Stimulated activated CD8-positive, alpha-beta memory T cell treated with anti-CD3 and anti-CD28 coated beads, Interleukin-7, amount 100 ng/mL, for 24 hours (primary cell): ENCODE data around the gene EMP1.

Experiments
- DNase-seq: peaks from one replicate; pipeline ENCODE4 v3.0.0-alpha.2; 2020; ENCODE audit warnings: low read depth

Gene EMP1, protein sequence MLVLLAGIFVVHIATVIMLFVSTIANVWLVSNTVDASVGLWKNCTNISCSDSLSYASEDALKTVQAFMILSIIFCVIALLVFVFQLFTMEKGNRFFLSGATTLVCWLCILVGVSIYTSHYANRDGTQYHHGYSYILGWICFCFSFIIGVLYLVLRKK

DNA sequence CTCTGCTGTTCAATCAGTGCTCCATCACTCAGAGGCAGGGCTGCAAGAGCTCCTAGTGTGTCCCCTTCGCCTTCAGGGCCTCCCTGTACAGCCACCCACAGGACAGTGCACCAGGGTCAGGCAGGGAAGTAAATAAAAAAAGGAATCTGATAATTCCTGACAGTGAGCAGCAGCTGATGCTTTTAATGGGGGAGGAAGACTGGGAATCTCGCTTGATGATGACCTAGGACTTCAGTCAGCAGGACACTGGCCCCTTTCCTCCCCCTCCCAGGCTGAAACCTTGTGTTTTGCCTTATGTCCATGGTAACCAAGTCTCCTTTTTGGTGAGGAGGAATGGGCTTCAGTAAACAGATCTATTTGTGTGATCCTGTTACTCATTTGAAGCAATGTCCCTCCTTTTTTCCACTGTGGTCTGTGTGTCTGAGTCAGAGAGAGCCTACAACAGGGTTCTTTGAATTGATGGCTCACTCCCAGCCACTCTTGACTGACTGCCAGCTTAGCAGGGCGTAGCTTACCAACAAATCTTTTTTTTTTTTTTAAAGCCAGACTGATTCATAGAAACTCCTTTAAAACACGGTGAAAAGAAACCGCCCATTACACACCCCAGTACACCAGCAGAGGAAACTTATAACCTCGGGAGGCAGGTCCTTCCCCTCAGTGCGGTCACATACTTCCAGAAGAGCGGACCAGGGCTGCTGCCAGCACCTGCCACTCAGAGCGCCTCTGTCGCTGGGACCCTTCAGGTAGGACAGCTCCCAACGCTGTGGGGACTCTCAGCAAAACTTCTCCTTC is at the start of gene EMP1:
Gene EMP1 (plus strand): TSS at position 597 of the 792 bp plus-strand sequence. CDS start 14,785 bp downstream, outside the sequence.
- peak; percentile 41 for DNase-seq

DNA sequence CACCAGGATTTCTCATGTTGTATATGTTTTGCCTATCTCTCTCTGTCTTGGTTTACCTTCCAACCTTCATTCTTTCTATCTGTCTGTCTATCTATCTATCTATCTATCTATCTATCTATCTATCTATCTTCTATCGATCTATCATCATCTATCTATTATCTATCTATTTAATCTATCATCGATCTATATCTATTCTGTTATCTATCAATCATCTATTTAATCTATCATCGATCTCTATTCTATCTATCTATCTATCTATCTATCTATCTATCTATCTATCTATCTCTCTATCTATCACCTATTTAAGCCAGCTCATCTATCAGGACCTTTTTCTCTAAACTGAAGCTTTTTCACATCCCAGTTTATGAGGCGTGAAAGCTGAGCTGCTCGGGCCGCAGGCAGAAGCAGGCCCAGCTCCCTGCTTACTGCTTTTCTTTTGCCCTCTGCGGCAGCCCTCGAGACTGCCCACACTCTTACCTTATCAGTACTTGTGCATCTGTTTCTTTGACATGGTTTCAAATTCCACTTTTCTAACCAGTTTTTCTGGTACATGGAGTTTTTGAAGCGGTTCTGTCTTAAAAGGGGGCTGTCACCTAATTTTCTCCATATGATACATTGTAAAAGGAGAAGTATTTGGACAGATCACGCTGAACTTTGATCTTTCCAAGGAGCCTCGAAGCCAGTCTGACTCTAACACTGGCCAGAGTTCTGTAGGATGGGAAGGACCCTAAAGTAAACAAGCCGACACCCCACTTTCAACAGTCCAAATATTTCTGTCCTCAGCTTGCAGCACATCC is 48.6 kb upstream of the EMP1 start:
- no peak for DNase-seq

DNA sequence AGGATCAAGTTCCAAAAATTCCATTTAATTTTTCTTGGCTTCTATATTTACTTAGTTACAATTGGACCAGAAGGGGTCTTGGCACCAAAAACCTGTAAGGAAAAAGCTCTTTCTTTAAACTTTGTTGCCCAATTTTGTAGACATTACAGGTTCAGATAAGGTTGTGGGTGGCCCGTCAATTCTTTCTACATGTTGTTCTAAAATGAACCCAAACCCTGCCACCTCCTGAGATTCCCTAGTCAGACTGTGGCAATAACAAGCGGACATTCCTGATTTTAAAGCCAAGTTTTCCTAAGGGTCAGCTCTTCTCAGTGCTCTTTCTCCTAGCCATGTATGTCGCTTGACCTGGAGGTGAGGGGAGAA is 48.1 kb upstream of the EMP1 start:
- no peak for DNase-seq

DNA sequence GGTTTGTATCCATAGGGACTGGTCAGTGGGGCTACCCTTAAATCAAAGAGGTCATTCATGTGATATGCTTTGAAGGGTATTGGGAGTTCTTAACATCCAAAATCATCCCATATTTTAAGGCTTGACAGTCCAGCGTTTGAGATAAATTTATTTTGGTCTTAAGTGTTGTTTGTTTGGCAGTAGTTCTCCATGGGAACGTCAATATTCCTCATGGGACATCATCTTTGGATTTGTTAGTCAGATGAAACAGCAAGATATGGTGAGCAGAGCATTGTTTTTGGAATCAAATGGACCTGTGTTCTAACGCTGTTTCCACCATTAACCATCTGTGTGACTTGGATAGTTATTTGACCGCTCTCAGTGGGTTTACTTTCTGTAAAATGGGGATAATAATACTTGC is 47.1 kb upstream of the EMP1 start:
- no peak for DNase-seq

DNA sequence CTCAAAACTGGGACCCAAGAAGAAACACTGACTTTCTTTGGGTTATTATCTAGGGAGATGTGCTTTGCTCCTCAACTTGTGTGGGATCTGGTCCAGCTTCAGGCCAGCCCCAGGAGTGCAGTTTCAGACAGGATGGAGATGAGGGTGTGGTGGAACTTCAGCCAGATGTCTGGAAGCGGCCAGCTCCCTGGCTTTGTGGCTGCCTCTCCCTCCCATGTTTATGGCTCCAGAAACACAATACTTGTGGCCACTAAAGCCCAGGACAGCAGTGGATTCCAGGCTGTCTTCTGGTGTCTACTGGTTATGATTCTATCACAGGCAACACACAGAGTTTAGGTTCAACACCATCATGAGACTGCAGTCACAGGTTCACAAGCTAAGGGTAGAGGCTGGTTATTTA is 44.2 kb upstream of the EMP1 start:
- no peak for DNase-seq

DNA sequence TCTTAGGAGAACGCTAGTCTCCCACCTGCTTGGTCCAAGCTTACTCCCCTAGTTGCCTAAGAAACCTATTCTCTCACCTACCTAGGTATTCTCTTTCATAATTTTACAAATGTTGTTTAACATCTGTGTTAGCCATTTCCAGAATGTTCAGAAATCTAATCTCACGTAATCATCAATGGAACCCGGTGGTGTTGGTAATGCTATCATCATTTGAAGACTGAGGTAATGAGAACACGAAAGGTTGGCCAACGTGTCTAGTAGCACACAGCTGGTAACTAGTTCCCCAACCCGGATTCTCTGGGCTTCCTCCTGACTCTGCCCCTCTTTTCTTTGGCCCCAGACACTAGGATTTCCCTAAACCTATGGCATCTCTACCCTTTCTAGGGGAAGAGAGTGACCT is 43.8 kb upstream of the EMP1 start:
- no peak for DNase-seq

DNA sequence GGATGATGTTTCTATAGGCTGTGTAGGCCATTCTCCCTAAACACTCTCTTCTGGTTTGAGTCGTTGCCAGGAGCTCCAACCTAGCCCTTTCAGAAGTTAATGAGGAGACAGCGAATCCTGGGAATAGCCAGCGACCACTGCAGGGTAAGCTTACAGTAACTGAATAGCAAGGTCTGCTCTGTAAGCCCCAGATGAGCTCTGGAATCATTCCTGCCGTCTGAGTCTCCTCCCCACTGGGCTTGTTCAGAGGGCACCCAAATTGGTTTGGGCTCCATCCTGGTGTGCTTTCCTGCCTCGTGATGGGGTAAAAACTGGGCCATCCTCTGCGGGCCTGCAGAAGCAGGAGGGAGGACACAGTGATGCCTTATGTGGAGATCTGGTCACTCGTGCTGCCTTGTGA is 43.3 kb upstream of the EMP1 start:
- no peak for DNase-seq

DNA sequence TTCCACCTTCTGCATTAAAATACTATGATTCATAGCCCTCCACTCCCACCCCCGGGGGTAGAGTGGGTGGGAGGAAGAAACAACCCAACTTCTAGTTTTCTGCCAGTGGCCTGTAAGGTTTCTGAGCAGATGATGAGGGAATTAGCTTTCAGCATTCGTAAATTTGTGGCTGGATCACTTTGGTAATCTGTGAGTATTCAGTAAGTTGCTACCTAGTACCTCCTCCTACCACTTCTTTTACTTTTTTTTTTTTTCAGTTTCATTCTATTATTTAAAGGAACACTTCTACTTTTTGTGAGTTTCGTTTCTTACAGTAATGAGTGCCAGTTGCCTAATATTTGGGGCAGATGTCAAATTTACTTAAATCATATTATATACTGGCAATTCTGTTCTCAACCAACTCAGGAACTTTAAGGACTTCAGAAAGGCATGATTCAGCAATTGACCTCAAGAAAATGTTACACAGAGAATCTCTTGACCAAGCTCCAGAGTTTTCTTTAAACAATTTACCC is 42.4 kb upstream of the EMP1 start:
- no peak for DNase-seq

DNA sequence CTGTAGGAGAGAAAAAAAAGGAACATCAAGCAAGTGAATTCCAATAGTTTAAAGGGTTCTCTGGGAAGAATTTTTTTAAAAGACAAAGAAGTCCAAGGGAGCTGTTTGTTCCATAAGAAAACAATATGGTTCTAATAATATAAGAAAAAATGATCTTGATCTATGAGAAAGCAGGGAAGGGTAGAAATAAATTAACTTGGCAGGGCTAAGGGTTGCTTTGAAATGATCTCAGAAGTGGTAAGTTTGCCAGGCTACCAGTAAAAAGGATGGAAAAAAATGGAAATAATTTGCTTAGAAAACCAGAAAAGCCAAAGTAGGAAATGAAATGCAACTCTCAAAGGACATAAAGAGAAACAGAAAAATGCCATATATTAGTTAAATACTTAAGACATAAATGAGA is 41.7 kb upstream of the EMP1 start:
- no peak for DNase-seq

DNA sequence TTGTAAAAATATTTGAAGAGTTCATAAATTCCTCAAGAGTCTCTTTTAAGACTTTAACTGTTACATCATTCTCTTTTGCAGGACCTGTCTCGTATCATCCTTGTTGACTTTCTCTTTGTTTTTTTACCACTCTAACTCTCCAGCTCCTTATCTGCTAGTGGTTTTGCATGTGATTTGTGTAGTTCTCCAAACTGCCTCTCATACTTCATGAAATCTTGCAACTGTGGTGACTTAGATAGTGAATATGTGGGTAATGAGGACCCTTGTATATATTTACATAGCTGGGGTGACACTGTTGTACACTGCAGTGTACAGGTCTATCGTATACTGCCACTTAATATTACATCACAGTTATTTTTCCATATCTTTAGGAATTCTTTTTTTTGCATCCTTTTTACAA is 40.2 kb upstream of the EMP1 start:
- no peak for DNase-seq

DNA sequence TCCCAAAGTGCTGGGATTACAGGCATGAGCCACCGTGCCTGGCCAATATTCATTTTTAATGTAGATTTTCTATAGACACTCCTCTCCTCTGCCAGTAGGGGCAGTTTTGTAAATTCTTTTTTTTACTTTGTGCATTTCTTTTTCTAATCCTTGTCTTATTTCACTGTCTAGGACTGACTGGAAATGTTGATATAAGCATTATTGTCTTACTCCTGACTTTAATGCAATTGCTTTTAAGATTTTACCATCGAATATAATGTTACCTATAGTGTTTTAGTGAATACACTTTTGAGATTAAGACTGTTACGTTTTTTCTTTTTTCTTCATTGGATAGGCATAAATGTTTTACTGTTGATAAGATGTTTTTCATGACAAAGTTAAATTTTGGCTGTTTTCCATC is 35.4 kb upstream of the EMP1 start:
- no peak for DNase-seq

DNA sequence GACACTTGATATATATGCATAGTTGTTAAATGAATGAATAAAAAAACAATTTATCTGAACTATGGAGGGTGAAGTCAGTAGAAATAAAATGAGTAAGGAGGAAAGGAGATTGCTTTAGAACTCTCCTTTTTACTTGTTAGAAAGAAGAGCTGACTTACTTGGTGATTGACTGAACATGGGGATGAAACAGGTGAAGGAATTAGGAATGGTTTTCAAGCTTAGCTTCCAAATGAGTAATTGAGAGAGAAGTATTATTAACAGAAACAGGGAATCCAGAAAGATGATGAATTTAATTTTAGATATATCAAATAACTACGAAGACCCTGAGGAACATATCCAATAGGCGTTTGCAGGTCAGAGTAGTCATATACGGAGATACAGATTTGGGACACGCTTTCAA is 33.6 kb upstream of the EMP1 start:
- DNase-seq, result no peak

DNA sequence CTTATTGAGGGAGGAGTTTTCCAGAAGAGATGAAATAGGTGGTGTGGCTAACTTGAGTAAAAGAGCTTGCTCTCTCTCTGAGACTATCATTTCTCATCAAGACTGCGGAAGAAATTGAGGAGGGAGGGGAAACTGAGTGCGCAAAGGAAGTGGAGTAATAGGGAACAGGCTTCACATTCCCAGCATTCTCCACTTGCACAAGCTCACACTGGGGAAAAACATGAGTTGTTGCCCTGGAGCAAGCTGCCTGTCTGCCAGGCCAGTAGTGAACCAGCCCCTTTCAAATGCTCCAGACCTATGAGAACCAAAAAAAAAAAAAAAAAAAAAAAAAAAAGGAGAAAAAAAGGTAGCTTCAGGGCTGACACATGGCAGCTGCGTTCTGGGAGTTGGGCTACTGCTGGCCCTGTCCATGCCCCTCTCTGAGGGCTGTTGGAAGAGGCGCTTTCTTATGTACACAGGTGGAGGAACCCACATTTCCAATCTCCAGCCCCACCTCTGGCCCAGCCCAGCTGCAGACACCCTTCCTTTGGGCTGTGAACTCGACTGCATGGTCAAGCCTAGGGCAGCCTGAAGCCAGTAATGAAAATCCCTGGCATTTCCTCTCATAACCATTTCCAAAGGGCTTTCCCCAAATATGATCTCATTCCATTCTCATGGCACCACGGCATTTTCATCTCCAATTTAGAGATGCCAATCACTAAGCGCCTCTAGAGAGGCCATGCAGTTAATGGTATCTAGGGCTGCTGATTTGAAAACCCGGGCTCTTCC is 32.5 kb upstream of the EMP1 start:
- DNase-seq, result no peak

DNA sequence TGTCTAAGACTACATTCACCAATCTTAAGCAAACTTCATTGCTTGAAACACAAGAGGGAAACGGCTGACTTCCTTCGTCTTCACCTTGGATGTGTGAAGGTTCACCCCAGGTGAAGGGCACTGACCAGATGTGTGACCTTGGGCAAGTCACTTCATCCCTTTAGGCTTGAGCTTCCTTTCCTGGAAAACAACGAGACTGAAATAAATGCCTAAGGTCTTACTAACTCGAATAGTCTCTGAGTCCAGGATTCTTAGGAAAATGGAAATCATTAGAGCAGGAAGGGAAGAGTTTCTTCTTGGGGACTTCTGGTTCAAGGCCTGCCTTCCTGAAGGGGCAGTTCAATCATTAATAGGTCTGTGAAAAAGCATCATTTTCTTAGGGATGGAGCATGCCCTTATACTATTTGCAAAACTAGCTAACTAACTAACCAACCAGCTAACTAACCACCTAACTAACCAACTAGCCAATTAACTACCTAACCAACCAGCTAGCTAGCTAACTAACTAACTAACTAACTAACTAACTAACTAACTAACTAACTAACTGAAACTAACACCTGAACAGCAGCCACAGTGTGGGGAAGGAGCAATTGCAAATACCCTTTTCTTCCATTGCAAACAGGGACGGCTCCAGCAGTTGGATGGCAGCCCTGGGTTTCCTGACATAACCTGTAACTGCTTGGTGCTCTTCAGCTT is 31.5 kb upstream of the EMP1 start:
- DNase-seq, result no peak

DNA sequence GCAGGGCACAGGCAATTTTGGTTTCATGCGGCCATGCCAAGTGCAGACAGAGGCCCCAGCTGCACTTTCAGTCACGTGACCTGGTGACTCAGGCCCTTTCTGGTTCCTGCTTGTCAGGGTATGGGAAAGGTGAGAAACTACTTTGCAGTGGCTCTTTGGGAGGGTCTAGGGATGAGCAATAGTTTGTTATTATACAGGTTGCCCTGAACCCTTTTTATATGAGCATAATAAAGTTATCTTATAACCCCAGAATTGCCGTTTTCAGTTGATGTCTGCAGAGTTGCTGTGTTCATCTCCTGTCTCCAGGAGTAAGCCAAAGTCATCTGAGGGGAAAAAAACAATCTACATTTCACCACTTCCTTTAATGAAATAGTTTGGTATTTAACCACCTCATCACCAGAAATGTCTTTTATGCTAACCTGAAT is 30.9 kb upstream of the EMP1 start:
- peak; percentile 55 for DNase-seq

DNA sequence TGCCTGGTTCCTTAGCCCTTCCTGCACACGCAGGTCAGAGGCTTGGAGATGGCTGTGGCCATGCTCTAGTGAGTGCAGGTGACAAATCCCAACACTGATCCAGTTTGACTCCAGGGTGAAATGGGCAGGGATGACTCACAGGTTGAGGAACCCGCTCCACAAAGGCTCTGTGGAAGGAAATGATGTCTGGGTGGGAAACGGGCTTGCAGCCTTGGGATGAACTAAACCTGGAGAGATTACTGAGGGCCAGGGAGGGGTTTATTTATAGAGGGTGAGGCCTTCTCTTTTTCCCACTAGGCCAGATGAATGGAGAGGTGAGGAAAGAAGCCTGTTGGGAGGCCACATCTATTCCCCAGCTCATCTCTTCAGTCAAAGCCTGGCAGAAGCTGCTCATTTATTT is 29.3 kb upstream of the EMP1 start:
- no peak for DNase-seq

DNA sequence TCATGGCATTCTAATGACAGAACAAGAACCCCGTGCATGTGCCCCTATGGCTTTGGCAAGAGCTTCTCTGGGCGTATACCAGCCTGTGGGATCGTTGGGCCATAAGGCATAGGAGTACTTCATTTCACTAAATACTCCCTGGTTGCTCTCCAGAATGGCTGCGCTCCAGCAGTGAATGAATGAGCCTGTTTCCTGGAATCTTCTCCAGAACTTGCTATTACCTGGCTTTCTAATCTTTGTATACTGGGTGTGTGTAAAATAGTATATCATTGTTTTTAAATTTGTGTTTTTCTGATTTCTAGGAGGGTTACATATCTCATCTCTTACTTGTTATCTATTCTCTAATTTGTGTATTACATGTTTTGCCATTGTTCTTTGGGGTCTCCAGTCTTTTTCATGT is 28.6 kb upstream of the EMP1 start:
- no peak for DNase-seq

DNA sequence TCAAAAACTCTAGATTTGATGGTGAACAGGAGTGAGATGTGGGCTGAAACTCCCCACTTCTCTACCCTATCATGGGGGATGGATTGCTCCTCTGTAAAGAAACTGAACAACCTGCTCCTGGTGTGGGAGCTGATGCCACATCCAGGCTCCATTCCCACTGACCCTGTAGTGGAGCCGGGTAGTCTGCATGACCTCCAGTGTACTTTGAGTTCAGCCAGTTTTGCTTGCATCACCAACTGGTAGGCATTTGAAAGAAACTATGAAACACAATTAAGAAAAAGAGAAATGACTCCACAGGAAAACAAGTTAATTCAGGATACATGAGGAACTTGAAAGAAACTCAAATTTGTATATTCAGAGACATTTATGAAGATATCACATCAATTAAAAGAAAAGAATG is 27.3 kb upstream of the EMP1 start:
- DNase-seq, result no peak

DNA sequence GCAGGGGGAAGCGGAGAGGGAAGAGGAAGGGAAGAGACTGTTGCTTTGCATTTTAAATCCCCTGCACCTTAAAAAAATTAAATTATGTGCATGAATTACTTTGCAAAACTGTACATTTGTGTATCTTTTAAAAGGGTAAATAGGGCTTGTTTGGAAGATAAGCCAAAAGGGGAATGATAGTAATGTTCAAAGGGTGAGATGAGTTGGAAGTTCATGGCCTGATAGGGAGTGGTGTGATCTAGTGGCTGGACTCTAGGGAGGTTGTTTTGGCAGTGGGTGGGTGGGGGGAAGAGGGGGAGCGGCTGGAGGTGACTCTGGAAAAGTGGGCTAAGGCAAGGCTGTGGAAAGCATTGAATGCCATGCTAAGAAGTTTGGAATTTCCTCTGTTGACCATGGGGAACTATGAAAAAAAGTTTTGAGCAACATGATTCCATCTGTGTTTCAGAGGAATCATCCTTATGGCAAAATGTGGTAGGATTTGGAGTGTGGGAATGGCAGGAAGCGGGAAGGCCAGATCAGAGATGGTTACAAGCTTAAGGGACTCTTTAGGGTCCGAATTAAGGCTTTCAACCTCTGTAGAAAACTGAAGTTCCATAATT is 25.5 kb upstream of the EMP1 start:
- no peak for DNase-seq

DNA sequence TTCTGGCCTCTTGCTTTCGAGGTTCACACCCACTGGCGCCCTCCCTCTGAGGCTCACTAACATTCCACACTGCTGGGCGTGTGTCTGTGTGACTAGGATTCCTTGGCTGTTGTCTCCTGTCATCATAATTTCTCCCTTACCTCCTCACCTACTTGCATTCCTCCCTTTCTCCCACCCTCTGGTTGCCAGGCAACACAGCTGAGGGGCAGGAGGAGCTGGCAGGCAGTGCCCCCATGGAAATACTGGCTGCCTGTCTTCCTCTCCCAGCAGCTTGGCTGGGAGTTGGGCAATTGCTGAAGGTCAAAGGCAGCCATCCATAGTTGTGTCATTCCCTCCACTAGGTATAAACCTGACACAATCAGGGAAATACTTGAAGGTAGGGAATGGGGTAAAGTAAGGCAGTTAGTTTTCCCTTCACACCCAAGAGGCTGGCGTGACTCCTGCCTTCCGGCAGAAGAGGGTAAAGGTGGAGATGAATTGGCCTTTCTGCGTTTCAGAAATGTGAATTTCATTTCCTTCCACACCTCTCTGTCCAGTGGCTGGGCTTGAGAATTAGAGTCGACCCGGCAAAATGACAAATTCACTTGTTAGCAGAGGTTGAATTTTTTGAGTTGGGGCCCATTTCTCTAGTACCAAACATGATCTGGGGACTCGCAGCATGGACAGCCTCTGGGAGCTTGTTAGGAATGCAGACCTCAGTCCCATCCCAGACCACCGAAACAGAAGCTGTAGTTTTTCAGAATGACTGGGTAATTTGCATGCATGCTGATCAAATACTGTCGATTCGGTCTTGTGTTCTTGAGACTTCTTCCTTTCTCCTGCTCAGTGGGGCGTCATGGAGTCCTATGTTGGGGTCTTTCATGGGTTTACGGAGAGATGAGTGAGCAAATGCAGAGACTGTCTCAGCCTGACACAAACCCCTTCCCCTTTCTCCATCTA is 24.3 kb upstream of the EMP1 start:
- DNase-seq, result no peak
